Measurements from ENCODE around the gene MAP7. TPM values are rescaled to one million over a fixed set of nuclear protein-coding genes. Genes with fewer than 3 reads are reported as not detected.

Gene MAP7
- total and polyA plus RNA-seq, 9 of the 15 experiments (the other 6 are each of a cell fraction or from before 2014, with no cell fraction given): 0.76 to 7.7 (median 3.9) TPM

- peaks cover 4 to 56% of the 10 kb centered on the region in 2 experiments for H3K4me1 ChIP-seq (replicated peaks in 1 of 2; ENCODE audit: control insufficient read depth in 2 of 2, insufficient read depth in 2 of 2, low read length in 2 of 2)
- no peaks in the 10 kb centered on the region for H3K36me3 ChIP-seq (ENCODE audit: control insufficient read depth, insufficient read depth, low read length)
- H3K9ac ChIP-seq (ENCODE audit: insufficient read depth in 1 of 2, low read depth in 2 of 2, low read length in 2 of 2): no peak overlapping the region
- no peaks in the 10 kb centered on the region for H4K20me1 ChIP-seq (replicated peaks; ENCODE audit: control insufficient read depth, insufficient read depth, low read length)
- intact Hi-C loops (cut with micrococcal nuclease) (no loop called here), in situ Hi-C loops (cut with MboI) (no loop called here)
- H3K9me3 ChIP-seq (replicated peaks; ENCODE audit: control insufficient read depth, insufficient read depth, low read depth, low read length): no peaks in the 10 kb centered on the region
- TF ChIP-seq ILF3 (IDR thresholded peaks at IDR 0.05; ENCODE audit: borderline replicate concordance) (no peak), NR1H2 (CRISPR knock-in tag; IDR thresholded peaks at IDR 0.05) (no peak), CREB5 (CRISPR knock-in tag; IDR thresholded peaks at IDR 0.05) (no peak), ELF4 (CRISPR knock-in tag; IDR thresholded peaks at IDR 0.05) (no peak), EZH2 (IDR thresholded peaks at IDR 0.05; ENCODE audit: borderline replicate concordance, low read depth, low read length) (no peak), MED1 (CRISPR knock-in tag; IDR thresholded peaks at IDR 0.05; ENCODE audit: borderline replicate concordance) (no peak), HIVEP1 (CRISPR knock-in tag; IDR thresholded peaks at IDR 0.05) (no peak), ZNF143 (CRISPR knock-in tag; IDR thresholded peaks at IDR 0.05) (no peak), E2F8 (IDR thresholded peaks at IDR 0.05; ENCODE audit: low read depth, partially characterized antibody) (no peak), NFYB (IDR thresholded peaks at IDR 0.05; ENCODE audit: extremely low read depth, insufficient read length) (no peak), SOX6 (IDR thresholded peaks at IDR 0.05) (no peak), RBM22 (IDR thresholded peaks at IDR 0.05; ENCODE audit: low read depth, low read length, poor library complexity, severe bottlenecking) (no peak)
- no peaks in the 10 kb centered on the region; a peak in 1 of 5 replicates for H3K27me3 ChIP-seq (ENCODE audit: control insufficient read depth in 2 of 2, insufficient read depth in 2 of 2, low read length in 2 of 2)
- H3K27ac ChIP-seq (ENCODE audit: extremely low read depth, low read depth, low read length): no peak overlapping the region
- H3K4me3 ChIP-seq: no peak overlapping the region
- H3K4me2 ChIP-seq (ENCODE audit: insufficient read depth, low read length): no peak overlapping the region
- ChIA-PET CTCF (ENCODE audit: low intra/inter-chr PET ratio) (no interaction called here), POLR2A (interaction anchor here (0.6 to 3.8 kb wide), 5 partner anchors 14 to 676 kb away, joined by 3 to 14 read pairs (median 3); no protein-coding TSS in a partner anchor)
- BruUV-seq (replicated peaks): no TSS peak
- DNase-seq (ENCODE audit: extremely low read depth in 1 of 4, low spot score in 3 of 4) (no peak), FAIRE-seq (no peak), ATAC-seq (no peak)
- H2AFZ ChIP-seq (ENCODE audit: low read depth, low read length): no peak overlapping the region
- WGBS (ENCODE audit: insufficient coverage, low coverage, missing lambda C conversion rate): 35% methylated on average over 3 of the region's 3 CpGs
- H3K9me1 ChIP-seq (ENCODE audit: control insufficient read depth, insufficient read depth, low read length): no peaks in the 10 kb centered on the region
- no peaks in the 10 kb centered on the region for H3K79me2 ChIP-seq (ENCODE audit: control insufficient read depth, insufficient read depth, low read length)
These were observed 125.8 kb downstream of the MAP7 start for GRCh38 chr6:136424450-136424849.
